IPS-18a (cell line): Measurements from ENCODE around the gene AAK1.
"Not testable (repeated sequence)": the region's sequence is repeated elsewhere in the genome, so short reads cannot be mapped to it uniquely, and the experiment has no call there.

ENCODE experiments used
- H3K27ac ChIP-seq: one replicate; pipeline ENCODE4 v1.5.1; 2013; ENCODE audit warnings: low read length
- H3K27me3 ChIP-seq: one replicate; pipeline ENCODE4 v1.6.1; 2013; ENCODE audit warnings: mild to moderate bottlenecking, low read length; ENCODE audit not compliant: control insufficient read depth, insufficient read depth
- H3K36me3 ChIP-seq: one replicate; pipeline ENCODE4 v1.6.1; 2013; ENCODE audit warnings: low read depth, low read length; ENCODE audit not compliant: control insufficient read depth
- H3K4me1 ChIP-seq: one replicate; pipeline ENCODE4 v1.6.1; 2013; ENCODE audit warnings: low read depth, low read length; ENCODE audit not compliant: control insufficient read depth
- H3K4me3 ChIP-seq: one replicate; pipeline ENCODE4 v1.5.1; 2013; ENCODE audit warnings: low read length
- H3K9ac ChIP-seq: one replicate; pipeline ENCODE4 v1.6.1; 2013; ENCODE audit warnings: mild to moderate bottlenecking, low read length, moderate library complexity
- H3K9me3 ChIP-seq: one replicate; pipeline ENCODE4 v1.6.1; 2013; ENCODE audit warnings: low read depth, low read length; ENCODE audit not compliant: control insufficient read depth

Gene AAK1

DNA sequence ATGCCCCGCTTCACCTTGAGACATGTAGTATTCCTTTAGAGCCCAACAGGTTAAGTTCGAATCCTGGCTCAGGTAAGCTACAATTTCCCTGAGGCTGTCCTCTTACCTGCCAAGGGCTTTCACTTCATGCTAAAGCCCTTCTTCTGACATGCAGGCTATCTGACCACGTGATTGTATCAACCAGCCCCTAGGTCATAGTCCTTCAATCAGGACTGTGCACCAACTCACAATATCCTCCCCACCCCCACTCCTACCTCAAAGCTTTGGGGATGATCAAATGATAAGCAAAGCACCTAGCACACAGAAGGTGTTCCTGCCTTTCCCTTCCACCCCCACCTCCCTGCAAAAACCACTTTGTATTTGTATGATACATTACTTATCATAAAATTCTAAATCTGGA lies 78.9 kb downstream of the AAK1 start:
- H3K9ac ChIP-seq, result no peak overlapping the region
- no peaks in the 10 kb centered on the region for H3K36me3 ChIP-seq
- H3K27ac ChIP-seq, result no peak overlapping the region
- H3K4me3 ChIP-seq, result no peak overlapping the region
- H3K4me1 ChIP-seq, result no peaks in the 10 kb centered on the region
- H3K9me3 ChIP-seq, result no peaks in the 10 kb centered on the region
- no peaks in the 10 kb centered on the region for H3K27me3 ChIP-seq

- Histone ChIP-seq H3K27ac (no peak overlapping the region), H3K9ac (no peak overlapping the region), H3K27me3 (no peaks in the 10 kb centered on the region), H3K36me3 (no peaks in the 10 kb centered on the region), H3K9me3 (no peaks in the 10 kb centered on the region), H3K4me3 (no peak overlapping the region), H3K4me1 (no peaks in the 10 kb centered on the region)
These were observed 80.5 kb downstream of the AAK1 start for GRCh38 chr2:69563021-69563420.

- Histone ChIP-seq H3K36me3 (no peaks in the 10 kb centered on the region), H3K27ac (no peak overlapping the region), H3K9ac (no peak overlapping the region), H3K4me3 (no peak overlapping the region), H3K9me3 (no peaks in the 10 kb centered on the region), H3K27me3 (no peaks in the 10 kb centered on the region), H3K4me1 (no peaks in the 10 kb centered on the region)
These were observed 82.4 kb downstream of the AAK1 start for GRCh38 chr2:69561101-69561500.

DNA sequence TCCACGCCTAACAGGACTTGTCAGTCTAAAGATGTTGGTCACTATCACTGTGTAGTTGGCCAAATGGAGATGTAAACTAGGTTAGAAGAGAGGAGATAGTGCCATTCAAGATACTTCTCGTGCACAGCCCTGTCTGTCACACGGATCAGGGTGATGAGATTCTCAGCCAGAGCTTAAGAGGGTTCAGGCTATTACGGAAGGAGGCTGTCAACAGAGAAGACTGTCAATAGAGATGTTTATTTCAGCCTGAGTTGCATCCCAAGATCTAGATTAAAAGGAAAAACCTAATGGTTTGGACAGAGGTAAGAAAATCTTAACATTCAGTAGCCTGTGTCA lies 83.4 kb downstream of the AAK1 start:
- no peak overlapping the region for H3K9ac ChIP-seq
- H3K27ac ChIP-seq, result no peak overlapping the region

GRCh38 chr2:69559442-69560146 lies 83.9 kb downstream of the AAK1 start:
- Histone ChIP-seq H3K27me3 (no peaks in the 10 kb centered on the region), H3K9ac (no peak overlapping the region), H3K4me3 (no peak overlapping the region), H3K9me3 (no peaks in the 10 kb centered on the region), H3K27ac (no peak overlapping the region), H3K36me3 (no peaks in the 10 kb centered on the region), H3K4me1 (no peaks in the 10 kb centered on the region)

More for the DNA sequence above, 83.4 kb downstream of the AAK1 start:
- Histone ChIP-seq H3K36me3 (no peaks in the 10 kb centered on the region), H3K4me1 (no peaks in the 10 kb centered on the region), H3K9me3 (no peaks in the 10 kb centered on the region), H3K27me3 (no peaks in the 10 kb centered on the region), H3K4me3 (no peak overlapping the region)

GRCh38 chr2:69556008-69556407 lies 87.5 kb downstream of the AAK1 start:
- Histone ChIP-seq H3K27me3 (no peaks in the 10 kb centered on the region), H3K4me1 (no peaks in the 10 kb centered on the region), H3K4me3 (no peak overlapping the region), H3K9me3 (no peaks in the 10 kb centered on the region), H3K9ac (no peak overlapping the region), H3K27ac (no peak overlapping the region), H3K36me3 (no peaks in the 10 kb centered on the region)

GRCh38 chr2:69554981-69555380 lies 88.6 kb downstream of the AAK1 start:
- Histone ChIP-seq H3K4me3 (no peak overlapping the region), H3K36me3 (no peaks in the 10 kb centered on the region), H3K9ac (no peak overlapping the region)

GRCh38 chr2:69554568-69554967 lies 89.0 kb downstream of the AAK1 start:
- H3K36me3 ChIP-seq, result no peaks in the 10 kb centered on the region
- no peaks in the 10 kb centered on the region for H3K4me1 ChIP-seq
- H3K4me3 ChIP-seq, result no peak overlapping the region
- no peaks in the 10 kb centered on the region for H3K27me3 ChIP-seq
- H3K27ac ChIP-seq, result no peak overlapping the region
- H3K9ac ChIP-seq, result no peak overlapping the region
- no peaks in the 10 kb centered on the region for H3K9me3 ChIP-seq

More at GRCh38 chr2:69554981-69555380, 88.6 kb downstream of the AAK1 start:
- no peaks in the 10 kb centered on the region for H3K4me1 ChIP-seq
- no peaks in the 10 kb centered on the region for H3K27me3 ChIP-seq
- H3K27ac ChIP-seq, result no peak overlapping the region
- no peaks in the 10 kb centered on the region for H3K9me3 ChIP-seq

GRCh38 chr2:69553991-69554390 lies 89.5 kb downstream of the AAK1 start:
- H3K4me3 ChIP-seq, result no peak overlapping the region
- no peak overlapping the region for H3K27ac ChIP-seq
- no peaks in the 10 kb centered on the region for H3K9me3 ChIP-seq
- H3K27me3 ChIP-seq, result no peaks in the 10 kb centered on the region
- no peak overlapping the region for H3K9ac ChIP-seq
- no peaks in the 10 kb centered on the region for H3K4me1 ChIP-seq
- no peaks in the 10 kb centered on the region for H3K36me3 ChIP-seq

- not testable (repeated sequence) for H3K27ac ChIP-seq, H3K27me3 ChIP-seq, H3K36me3 ChIP-seq, H3K9ac ChIP-seq, H3K9me3 ChIP-seq, H3K4me1 ChIP-seq, H3K4me3 ChIP-seq
These were observed 93.0 kb downstream of the AAK1 start for GRCh38 chr2:69550511-69550910.

GRCh38 chr2:69549421-69549820 lies 94.1 kb downstream of the AAK1 start:
- Histone ChIP-seq H3K27ac (no peak overlapping the region), H3K9me3 (peaks cover 9% of the 10 kb centered on the region), H3K9ac (no peak overlapping the region), H3K4me3 (no peak overlapping the region), H3K4me1 (no peaks in the 10 kb centered on the region), H3K27me3 (no peaks in the 10 kb centered on the region), H3K36me3 (no peaks in the 10 kb centered on the region)

DNA sequence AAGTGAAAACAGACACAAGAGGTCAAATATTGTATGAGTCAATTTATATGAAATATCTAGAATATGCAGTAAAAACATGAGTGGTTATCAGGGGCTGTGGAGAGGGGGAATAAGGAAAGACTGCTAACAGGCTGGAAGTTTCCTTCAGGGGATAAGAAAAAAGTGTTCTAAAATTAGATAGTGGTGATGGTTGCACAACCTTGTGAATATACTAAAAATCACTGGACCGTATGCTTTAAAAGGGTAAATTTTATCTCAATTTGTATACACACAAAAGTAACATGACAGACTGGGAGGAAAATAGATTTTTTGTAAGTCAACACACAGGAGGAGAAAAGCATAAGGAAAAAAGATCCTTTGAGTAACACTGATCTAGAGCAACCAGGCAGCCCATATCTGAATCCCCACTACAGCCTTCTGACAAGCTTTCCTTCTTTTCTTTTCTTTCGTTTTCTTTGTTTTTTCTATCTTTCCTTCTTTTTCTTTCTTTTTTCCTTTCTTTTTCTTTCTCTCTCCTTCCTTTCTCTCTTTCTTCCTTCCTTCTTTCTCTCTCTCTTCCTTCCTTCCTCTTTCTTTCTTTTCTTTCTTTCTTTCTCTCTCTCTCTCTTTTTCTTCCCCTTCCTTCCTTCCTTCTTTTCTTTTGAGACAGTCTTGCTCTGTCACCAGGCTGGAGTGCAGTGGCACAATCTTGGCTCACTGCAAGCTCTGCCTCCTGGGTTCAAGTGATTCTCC lies 95.4 kb downstream of the AAK1 start:
- Histone ChIP-seq H3K9me3 (peaks cover 9% of the 10 kb centered on the region), H3K27ac (no peak overlapping the region), H3K36me3 (no peaks in the 10 kb centered on the region), H3K4me1 (no peaks in the 10 kb centered on the region), H3K27me3 (no peaks in the 10 kb centered on the region), H3K4me3 (no peak overlapping the region), H3K9ac (no peak overlapping the region)
